Neutrophil (primary cell): ENCODE results near the gene KDM4B.

Source experiments
- H3K27ac ChIP-seq: fragments of 200-600 bp; sonication (generic); 2 replicates; pipeline ENCODE4 v1.5.1; 2016; ENCODE audit warnings: mild to moderate bottlenecking, moderate library complexity
- H3K27me3 ChIP-seq: fragments of 200-600 bp; sonication (generic); 2 replicates; pipeline ENCODE4 v1.6.0; 2016; ENCODE audit warnings: mild to moderate bottlenecking
- H3K36me3 ChIP-seq: fragments of 200-600 bp; sonication (generic); 2 replicates; pipeline ENCODE4 v1.5.1; 2017
- H3K4me1 ChIP-seq, 2 experiments: fragments of 200-600 bp in 1 of 2; sonication (generic) in 1 of 2; 1 replicate in 1 of 2; 2 replicates in 1 of 2; pipeline versions ENCODE4 v1.5.1 to v1.6.1; 2013 to 2016; ENCODE audit warnings: low read depth in 1 of 2, low read length in 1 of 2, mild to moderate bottlenecking in 1 of 2, moderate library complexity in 1 of 2; ENCODE audit not compliant: control insufficient read depth in 1 of 2, insufficient read depth in 1 of 2
- H3K4me3 ChIP-seq, 2 experiments: fragments of 200-600 bp in 1 of 2; sonication (generic) in 1 of 2; 1 replicate in 1 of 2; 2 replicates in 1 of 2; pipeline ENCODE4 v1.5.1; 2013 to 2016; ENCODE audit warnings: low read depth in 1 of 2, low read length in 1 of 2, mild to moderate bottlenecking in 1 of 2, moderate library complexity in 1 of 2
- H3K9me3 ChIP-seq: fragments of 200-600 bp; sonication (generic); 2 replicates; pipeline ENCODE4 v1.5.1; 2016
- TF ChIP-seq, protein P1 (sequence below): fragments of 200-600 bp; sonication (generic); IDR thresholded peaks from 2 replicates; pipeline ENCODE4 v1.5.1; 2016; ENCODE audit warnings: antibody characterized with exemption

Gene KDM4B

DNA sequence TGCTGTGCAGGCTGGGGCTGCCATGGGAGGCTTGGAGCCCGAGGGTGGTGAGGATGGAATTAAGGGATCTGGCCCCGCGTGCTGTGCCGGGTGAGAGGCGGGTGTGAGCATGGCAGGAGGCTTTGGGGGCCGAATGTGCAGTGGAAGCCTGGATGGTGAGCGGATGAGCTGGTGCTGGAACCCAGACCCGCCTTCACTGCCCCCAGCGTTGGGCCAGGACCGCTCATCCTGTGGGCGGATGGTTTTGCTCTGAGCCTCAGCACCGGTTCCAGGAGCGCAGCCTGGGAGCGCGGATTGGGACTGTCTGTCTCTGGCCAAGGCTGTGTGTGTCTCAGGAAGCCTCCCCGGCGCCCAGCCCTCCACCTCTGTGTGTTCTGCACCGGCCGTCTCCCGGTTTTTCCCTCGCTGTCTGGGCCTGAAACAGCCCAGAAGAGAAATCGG, 16.7 kb downstream of the KDM4B start:
- Histone ChIP-seq H3K27me3 (no peaks in the 10 kb centered on the region), H3K36me3 (peaks cover 24% of the 10 kb centered on the region), H3K27ac (no peak overlapping the region), H3K4me3 (no peak overlapping the region), H3K9me3 (no peaks in the 10 kb centered on the region), H3K4me1 (peaks cover 0 to 13% of the 10 kb centered on the region in 2 experiments)
- TF ChIP-seq, protein P1, sequence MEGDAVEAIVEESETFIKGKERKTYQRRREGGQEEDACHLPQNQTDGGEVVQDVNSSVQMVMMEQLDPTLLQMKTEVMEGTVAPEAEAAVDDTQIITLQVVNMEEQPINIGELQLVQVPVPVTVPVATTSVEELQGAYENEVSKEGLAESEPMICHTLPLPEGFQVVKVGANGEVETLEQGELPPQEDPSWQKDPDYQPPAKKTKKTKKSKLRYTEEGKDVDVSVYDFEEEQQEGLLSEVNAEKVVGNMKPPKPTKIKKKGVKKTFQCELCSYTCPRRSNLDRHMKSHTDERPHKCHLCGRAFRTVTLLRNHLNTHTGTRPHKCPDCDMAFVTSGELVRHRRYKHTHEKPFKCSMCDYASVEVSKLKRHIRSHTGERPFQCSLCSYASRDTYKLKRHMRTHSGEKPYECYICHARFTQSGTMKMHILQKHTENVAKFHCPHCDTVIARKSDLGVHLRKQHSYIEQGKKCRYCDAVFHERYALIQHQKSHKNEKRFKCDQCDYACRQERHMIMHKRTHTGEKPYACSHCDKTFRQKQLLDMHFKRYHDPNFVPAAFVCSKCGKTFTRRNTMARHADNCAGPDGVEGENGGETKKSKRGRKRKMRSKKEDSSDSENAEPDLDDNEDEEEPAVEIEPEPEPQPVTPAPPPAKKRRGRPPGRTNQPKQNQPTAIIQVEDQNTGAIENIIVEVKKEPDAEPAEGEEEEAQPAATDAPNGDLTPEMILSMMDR = no peak

DNA sequence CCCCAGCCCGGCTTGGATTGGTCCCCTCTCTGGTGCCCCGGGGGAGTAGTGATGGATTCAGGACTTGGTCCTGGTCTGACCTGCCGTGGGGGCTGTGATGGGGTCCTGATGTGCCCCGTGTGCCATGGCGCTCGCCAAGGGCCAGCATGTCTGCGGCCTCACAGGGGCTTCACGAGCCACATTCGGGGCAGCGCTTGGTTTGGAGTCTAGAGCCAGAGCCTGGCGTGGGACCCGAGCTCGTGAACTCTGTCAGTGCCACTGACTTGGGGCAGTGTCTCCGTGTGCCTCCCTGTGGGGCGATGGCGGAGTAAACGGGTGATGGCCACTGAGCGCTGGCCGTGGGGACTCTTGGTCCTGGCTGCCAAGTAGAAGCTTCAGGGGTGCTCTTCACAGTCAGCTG, 17.1 kb downstream of the KDM4B start:
- peaks cover 24% of the 10 kb centered on the region for H3K36me3 ChIP-seq
- no peak overlapping the region for H3K27ac ChIP-seq
- no peak overlapping the region for H3K4me3 ChIP-seq
- H3K9me3 ChIP-seq = no peaks in the 10 kb centered on the region
- H3K27me3 ChIP-seq = no peaks in the 10 kb centered on the region
- TF ChIP-seq, protein P1 = no peak
- peaks cover 4 to 12% of the 10 kb centered on the region in 2 experiments for H3K4me1 ChIP-seq

DNA sequence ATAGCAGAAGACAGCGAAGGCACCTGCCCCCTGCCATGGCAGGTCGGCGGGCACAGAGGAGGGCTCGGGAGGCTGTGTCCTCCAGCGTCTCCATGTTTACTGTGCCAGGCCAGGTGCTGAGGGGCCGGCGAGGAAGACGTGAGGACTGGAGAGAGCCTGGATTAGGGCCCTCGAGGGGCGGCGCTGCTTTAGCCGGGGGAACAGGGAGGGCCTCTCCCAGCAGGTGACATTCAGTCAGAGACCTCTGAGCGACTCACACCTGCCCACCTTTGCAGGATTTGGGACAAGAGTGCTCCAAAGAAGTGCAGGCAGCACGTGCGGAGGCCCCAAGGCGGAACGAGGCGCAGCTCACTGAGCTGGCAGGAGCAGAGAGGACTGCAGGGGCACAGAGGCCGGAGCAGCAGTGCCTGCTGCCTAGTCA, 17.6 kb downstream of the KDM4B start:
- Histone ChIP-seq H3K27me3 (no peaks in the 10 kb centered on the region), H3K4me1 (peaks cover 8 to 12% of the 10 kb centered on the region in 2 experiments), H3K9me3 (no peaks in the 10 kb centered on the region), H3K36me3 (peaks cover 24% of the 10 kb centered on the region), H3K27ac (no peak overlapping the region), H3K4me3 (no peak overlapping the region)
- TF ChIP-seq, protein P1 = no peak

DNA sequence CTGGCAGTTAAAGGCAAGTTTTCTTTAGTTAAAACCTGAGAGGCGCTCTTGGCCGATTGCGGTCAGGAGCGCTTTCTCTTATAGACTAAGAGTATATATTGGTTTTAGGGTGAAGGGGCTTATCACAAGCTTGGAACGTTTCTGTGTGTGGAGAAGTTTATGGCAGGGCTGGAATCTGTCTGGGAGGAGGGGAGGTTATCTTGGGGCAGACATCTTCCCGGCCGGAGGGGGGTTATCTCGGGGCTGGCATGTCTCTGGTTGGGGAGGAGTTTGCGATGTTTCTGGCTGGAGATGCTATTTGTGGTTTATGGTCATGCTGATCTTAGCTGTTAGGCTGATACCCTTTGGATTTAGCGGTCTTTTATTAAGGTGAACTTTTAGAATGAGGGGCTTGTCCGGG, 18.3 kb downstream of the KDM4B start:
- Histone ChIP-seq H3K27ac (no peak overlapping the region), H3K9me3 (no peaks in the 10 kb centered on the region), H3K4me3 (no peak overlapping the region), H3K27me3 (no peaks in the 10 kb centered on the region), H3K36me3 (peaks cover 24% of the 10 kb centered on the region), H3K4me1 (peaks cover 14 to 15% of the 10 kb centered on the region in 2 experiments)
- TF ChIP-seq, protein P1 = no peak

DNA sequence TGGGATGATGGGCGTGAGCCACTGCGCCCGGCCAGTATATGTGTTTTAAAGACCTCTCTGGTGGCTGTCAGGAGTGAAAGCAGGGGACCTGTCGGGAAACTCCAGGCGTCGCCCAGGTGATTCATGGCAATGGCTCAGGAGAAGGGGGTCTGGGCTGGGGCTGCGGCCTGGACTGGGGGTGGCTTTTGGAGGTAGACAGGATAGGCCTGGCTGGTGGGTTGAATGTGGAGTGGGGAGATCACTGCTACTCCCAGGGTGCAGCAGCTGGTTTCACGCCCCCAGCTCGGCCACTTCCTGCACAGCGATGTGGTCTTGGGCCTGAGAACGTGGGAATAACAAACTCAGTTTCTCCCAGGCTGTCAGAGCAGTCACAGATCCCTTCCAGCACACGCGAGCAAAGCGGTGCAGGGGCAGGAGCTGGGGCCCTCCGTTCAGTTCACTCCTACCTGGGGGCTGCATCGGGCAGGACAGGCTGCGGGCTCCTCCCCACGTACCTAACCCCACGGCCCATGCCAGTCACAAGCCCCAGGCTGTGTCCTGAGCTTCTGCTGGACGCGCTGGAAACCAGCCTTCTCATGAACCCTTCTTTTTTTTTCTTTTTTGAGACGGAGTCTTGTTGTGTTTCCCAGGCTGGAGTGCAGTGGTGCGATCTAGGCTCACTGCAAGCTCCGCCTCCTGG, 18.9 kb downstream of the KDM4B start:
- Histone ChIP-seq H3K4me3 (no peak overlapping the region), H3K27ac (no peak overlapping the region), H3K27me3 (no peaks in the 10 kb centered on the region), H3K36me3 (peaks cover 24% of the 10 kb centered on the region), H3K4me1 (peaks cover 14 to 15% of the 10 kb centered on the region in 2 experiments), H3K9me3 (no peaks in the 10 kb centered on the region)
- TF ChIP-seq, protein P1 = no peak
